ENCODE data around the gene TCF15. TPM values are rescaled to one million over a fixed set of nuclear protein-coding genes. Genes with fewer than 3 reads are reported as not detected.

The TCF15 gene
- total and polyA plus RNA-seq, 2 experiments from 2014 or later, result not detected

DNA sequence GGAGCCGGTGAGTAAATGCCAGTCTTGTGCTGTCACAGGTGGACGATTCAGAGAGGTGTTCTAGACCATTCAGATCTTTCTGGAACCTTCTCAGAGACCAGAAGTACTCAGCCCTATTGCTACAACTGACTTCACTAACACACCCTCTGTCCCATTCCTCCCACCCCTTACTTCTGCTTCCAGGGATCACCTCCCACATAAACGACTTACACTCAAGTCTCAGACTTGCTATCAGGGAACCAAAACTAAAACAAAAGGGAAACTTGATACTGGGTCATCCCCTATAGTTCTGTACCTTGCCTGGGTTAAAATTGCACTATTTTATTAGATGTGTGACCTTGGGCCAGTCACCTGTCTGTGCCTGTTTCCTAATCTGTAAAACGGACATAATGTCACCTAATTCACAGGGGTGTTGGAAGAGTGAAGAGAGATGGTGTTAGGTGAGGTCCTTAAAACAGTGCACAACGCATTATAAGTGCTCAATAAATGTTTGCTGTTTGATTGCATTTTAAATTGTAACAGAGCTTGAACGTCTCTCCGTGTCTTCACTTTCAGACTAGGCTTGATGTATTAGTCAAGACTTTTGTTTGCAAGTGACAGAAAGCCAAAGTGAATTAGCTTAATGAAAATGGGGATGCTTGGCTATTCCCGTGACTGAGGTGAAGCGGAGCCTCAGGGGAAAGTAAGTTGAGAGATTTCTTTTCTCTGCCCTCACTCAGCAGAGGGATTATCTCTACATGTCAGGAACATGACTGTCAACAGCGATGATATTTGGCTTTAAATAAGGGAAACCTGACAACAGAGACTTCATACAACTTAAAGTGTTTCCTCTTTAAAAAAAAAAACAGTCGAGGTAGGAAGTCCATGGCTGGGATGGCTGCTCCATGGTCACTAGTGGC, 45.9 kb upstream of the TCF15 start:
- Histone ChIP-seq H3K9me2 (replicated peaks; ENCODE audit: insufficient read depth) (no peaks in the 10 kb centered on the region), H3K36me3 (replicated peaks; ENCODE audit: insufficient read depth, low read depth) (no peaks in the 10 kb centered on the region), H3K79me2 (peaks cover 4% of the 10 kb centered on the region), H4K20me1 (ENCODE audit: insufficient read depth, poor library complexity, severe bottlenecking) (no peaks in the 10 kb centered on the region), H3K4me3 (no peak overlapping the region), H3K4me1 (ENCODE audit: insufficient read depth) (peaks cover 10% of the 10 kb centered on the region), H3K27ac (no peak overlapping the region), H3K9me3 (ENCODE audit: low read depth) (no peaks in the 10 kb centered on the region), H2AFZ (no peak overlapping the region), H3K4me2 (no peak overlapping the region), H3K27me3 (peaks cover 40% of the 10 kb centered on the region)
- DNase-seq (ENCODE audit: low spot score), result no peak
- 77% methylated on average over 11 of the region's 11 CpGs for WGBS (ENCODE audit: low lambda C conversion rate, missing lambda C conversion rate)
- TF ChIP-seq EZH2phosphoT487 (IDR thresholded peaks at IDR 0.05; ENCODE audit: low read depth, severe bottlenecking, unreplicated experiment), result no peak

DNA sequence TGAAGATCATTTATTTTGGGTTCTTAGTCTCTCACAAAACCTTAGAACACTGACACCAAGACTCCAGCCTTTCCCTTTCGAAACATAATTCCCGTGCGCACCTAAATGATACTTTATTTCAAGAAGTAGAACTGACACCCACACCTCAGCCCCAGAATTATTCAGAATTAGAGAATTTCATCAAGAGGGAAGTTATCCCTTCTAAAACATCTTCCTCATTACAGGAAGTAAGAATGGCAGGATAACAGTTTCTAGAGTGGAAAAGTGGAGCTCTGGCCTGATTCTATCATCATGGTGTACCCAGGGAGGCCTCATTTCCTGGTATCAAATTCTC, 44.3 kb upstream of the TCF15 start:
- Histone ChIP-seq H2AFZ (no peak overlapping the region), H4K20me1 (ENCODE audit: insufficient read depth, poor library complexity, severe bottlenecking) (no peaks in the 10 kb centered on the region), H3K4me3 (no peak overlapping the region), H3K27ac (no peak overlapping the region), H3K79me2 (peaks cover 4% of the 10 kb centered on the region), H3K36me3 (replicated peaks; ENCODE audit: insufficient read depth, low read depth) (no peaks in the 10 kb centered on the region), H3K9me2 (replicated peaks; ENCODE audit: insufficient read depth) (no peaks in the 10 kb centered on the region), H3K4me1 (ENCODE audit: insufficient read depth) (peaks cover 10% of the 10 kb centered on the region), H3K27me3 (peaks cover 28% of the 10 kb centered on the region), H3K9me3 (ENCODE audit: low read depth) (no peaks in the 10 kb centered on the region), H3K4me2 (no peak overlapping the region)
- TF ChIP-seq EZH2 (IDR thresholded peaks at IDR 0.05; ENCODE audit: borderline replicate concordance) (no peak), EZH2phosphoT487 (IDR thresholded peaks at IDR 0.05; ENCODE audit: low read depth, severe bottlenecking, unreplicated experiment) (no peak)
- TF ChIP-seq, protein P1, sequence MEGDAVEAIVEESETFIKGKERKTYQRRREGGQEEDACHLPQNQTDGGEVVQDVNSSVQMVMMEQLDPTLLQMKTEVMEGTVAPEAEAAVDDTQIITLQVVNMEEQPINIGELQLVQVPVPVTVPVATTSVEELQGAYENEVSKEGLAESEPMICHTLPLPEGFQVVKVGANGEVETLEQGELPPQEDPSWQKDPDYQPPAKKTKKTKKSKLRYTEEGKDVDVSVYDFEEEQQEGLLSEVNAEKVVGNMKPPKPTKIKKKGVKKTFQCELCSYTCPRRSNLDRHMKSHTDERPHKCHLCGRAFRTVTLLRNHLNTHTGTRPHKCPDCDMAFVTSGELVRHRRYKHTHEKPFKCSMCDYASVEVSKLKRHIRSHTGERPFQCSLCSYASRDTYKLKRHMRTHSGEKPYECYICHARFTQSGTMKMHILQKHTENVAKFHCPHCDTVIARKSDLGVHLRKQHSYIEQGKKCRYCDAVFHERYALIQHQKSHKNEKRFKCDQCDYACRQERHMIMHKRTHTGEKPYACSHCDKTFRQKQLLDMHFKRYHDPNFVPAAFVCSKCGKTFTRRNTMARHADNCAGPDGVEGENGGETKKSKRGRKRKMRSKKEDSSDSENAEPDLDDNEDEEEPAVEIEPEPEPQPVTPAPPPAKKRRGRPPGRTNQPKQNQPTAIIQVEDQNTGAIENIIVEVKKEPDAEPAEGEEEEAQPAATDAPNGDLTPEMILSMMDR (IDR thresholded peaks at IDR 0.05; ENCODE audit: poor library complexity), result no peak
- 92% methylated on average over 3 of the region's 3 CpGs for WGBS (ENCODE audit: low lambda C conversion rate, missing lambda C conversion rate)
- no peak for DNase-seq (ENCODE audit: low spot score)

DNA sequence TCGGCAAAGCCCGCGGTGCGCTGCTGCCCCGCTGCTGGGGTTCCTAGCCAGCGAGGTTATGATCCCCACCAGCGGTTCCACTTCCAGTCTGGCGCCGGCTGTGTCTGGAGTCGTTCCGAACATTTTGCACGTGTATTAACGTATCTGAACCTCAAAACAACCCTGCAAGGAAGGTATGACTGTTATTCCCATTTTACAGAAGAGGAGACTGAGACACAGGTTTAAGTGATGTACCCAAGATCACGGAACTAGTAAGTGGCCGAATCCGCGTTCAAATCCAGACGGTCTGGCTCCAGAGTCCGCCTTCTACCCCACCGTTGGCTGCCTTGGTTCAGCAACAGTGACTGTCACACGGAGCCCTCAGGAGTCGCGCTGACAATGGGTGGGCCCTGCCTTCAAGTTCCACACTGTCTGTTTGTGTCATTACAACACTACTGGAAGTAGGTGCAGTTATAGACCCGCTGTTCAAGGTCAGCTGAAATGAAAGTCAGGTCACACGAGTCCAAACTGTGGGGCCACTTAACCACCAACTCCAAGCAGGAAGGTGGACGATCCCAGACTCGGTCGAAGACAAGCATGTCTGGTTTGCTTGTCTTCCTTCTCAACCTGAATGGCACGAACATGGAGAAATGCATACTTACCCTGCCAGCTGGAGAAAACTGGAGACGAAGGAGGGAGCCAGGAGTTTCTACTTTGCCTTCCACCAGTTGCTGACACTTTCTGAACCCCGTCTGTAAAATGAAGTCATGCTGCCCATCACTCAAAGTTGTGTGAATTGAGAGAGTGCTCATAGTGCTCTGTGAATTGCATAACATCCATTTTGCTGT, 43.7 kb upstream of the TCF15 start:
- Histone ChIP-seq H3K27ac (peak overlapping the region; percentile 88), H3K4me3 (peak overlapping the region; percentile 63), H3K36me3 (replicated peaks; ENCODE audit: insufficient read depth, low read depth) (no peaks in the 10 kb centered on the region), H3K9me2 (replicated peaks; ENCODE audit: insufficient read depth) (no peaks in the 10 kb centered on the region), H2AFZ (peak overlapping the region; percentile 49), H3K4me2 (peak overlapping the region; percentile 89), H3K9me3 (ENCODE audit: low read depth) (no peaks in the 10 kb centered on the region), H3K79me2 (peaks cover 4% of the 10 kb centered on the region), H3K27me3 (peaks cover 22% of the 10 kb centered on the region), H4K20me1 (ENCODE audit: insufficient read depth, poor library complexity, severe bottlenecking) (no peaks in the 10 kb centered on the region), H3K4me1 (ENCODE audit: insufficient read depth) (peaks cover 10% of the 10 kb centered on the region)
- TF ChIP-seq EZH2 (IDR thresholded peaks at IDR 0.05; ENCODE audit: borderline replicate concordance) (no peak), EZH2phosphoT487 (IDR thresholded peaks at IDR 0.05; ENCODE audit: low read depth, severe bottlenecking, unreplicated experiment) (no peak)
- TF ChIP-seq, protein P1 (IDR thresholded peaks at IDR 0.05; ENCODE audit: poor library complexity), result no peak
- DNase-seq (ENCODE audit: low spot score), result no peak
- 39% methylated on average over 27 of the region's 31 CpGs for WGBS (ENCODE audit: low lambda C conversion rate, missing lambda C conversion rate)

All from hepatocyte (in vitro differentiated cells).